GM18505 (cell line): ENCODE measurements around the gene AMPD3.

Source experiments
- ATAC-seq: cut with Tn5 transposase; IDR thresholded peaks from one replicate; pipeline ENCODE4 v1.9.1; 2021; ENCODE audit not compliant: unreplicated experiment
- POLR2A ChIP-seq: IDR thresholded peaks from 4 replicates; pipeline ENCODE4 v1.6.1; 2011; ENCODE audit warnings: borderline replicate concordance; ENCODE audit not compliant: insufficient read depth, insufficient read length; ENCODE audit errors: extremely low read depth

The AMPD3 gene

DNA sequence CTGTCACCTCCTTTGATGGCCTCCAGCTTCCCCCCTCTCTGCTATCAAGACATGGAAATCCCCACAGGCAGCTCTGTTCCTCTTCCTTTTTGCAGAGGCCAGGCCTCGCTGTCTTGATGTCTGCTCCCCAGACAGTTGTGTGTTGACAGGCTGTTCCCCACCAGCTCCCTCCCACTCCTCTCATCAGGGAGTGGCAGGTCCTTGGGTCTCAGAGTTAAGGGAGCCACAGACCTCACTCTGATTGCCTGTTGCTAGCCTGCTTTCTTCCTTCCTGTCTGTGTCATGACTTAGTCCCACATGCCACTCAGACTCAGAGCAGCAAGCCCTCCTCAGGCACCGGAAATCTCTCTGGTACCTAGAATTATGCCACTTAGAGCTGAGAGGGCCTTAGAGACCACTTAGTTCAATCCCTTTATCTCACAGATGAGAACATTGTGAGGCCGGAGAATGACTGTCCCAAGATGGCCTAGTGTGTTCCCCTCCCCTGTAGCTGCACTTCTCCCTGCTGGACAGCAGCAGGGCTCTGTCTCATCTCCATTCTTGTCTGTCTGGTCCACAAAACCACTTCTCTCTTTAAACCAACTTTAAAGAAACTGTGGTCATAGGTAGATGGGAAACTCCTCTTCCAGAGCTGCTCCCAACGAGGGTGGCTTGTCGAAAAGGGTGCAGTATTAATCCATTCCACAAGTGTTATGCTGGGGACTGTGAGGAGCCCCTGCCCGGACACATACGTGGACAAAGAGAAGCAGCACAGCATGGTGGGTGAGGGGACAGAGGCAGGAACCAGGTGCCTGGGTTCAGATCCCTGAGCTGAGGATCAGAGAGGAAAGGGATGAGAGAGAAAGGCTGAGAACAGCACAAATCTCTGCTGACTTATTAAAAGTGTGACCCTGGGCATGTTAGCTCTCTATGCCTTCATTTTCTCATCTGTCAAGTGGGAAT, 4.2 kb downstream of the AMPD3 start:
- TF ChIP-seq POLR2A, result peak; percentile 56
- peak; percentile 55 for ATAC-seq

DNA sequence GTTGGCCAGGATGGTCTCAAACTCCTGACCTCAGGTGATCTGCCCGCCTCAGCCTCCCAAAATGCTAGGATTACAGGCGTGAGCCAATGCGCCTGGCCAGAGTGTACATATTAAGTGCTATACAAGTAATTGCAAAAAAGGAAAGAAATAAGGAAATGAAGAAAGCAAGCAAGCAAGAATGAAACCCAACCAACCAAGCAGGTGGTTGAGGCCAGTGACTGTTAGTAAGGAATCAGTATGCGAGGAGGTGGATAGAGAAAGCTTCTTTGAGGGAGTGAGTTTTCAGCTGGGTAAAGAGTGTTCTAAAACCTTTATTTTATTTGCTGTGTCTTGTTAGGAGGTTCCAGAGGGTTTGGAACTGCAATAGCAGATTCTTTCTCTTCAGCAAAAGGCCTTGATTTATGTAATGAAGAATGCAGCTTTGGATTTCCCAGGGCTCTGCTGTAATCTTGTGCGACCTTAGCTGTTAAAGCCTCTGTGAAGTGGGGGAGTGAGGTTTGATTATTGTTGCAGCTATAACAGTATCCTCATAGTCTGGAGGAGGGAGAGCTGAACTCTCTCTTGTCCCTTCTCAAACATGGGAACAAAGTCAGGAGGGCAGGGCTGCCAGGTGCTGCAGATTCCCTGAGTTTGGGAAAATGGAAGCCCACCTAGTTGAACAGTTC, 5.7 kb downstream of the AMPD3 start:
- TF ChIP-seq POLR2A, result no peak
- ATAC-seq, result no peak

DNA sequence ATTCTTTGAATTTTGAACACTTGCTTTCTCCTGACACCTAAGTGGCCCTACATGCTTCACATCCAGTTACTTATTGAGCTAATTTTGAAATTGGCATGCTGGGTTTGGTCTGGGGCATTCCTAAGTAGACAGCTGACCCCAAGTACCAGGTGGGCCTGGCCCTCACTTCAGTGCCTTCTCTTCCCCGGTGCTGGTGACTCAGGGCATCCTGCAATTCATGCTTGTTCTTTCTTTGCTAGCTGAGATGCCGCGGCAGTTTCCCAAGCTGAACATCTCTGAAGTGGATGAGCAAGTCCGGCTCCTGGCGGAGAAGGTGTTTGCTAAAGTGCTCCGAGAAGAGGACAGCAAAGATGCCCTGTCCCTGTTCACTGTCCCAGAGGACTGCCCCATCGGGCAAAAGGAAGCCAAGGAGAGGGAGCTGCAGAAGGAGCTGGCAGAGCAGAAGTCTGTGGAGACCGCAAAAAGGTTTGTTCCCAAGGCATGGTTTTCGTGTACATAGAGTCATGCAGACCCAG, 6.3 kb downstream of the AMPD3 start:
- ATAC-seq, result no peak
- TF ChIP-seq POLR2A, result no peak

DNA sequence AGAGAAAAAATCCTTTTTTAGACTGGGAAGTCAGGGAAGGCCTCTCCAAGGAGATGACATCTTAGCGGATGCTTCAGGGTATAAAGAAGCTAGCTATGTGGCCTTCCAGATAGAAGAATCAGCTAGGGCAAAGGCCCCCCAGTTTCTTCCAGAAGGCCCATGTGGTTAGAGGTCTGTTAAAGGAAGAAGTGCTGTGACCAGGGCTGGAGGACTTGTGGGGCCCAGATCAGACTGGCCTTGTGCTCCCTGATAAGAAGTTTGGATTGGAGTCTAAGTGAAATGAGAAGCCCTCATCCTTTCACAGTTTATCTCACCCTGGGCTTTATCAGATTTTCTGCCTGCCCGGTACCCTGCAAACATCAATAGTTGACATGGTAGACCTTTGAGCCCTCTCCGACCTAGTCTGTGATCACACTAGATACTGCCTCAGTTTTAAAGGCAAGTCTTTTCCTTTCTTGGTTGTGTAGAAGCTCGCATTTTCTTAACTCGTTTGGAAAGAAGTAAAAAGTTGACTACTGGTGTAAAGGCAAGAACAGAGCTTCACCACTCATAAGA, 7.8 kb downstream of the AMPD3 start:
- TF ChIP-seq POLR2A, result no peak
- no peak for ATAC-seq

DNA sequence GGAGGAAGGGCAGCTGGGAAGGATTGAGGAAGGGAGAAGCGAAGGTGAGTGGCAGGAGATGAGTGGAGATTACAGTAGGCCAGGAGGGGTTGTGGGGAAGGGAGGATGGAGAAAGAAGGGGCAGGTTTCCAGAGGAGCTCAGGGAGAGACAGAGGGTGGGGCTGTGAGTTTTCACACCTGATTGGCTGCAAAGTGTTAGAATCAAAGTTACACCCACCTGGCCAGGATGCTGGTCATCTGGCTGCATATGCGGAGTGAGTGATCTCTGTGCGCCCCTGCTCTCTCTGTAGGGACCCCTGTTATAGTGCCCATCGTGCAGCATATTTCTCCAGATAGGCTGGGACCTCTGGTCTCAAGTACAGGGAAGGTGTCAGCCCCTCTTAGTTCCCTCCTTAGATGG, 18.3 kb downstream of the AMPD3 start:
- TF ChIP-seq POLR2A, result no peak
- ATAC-seq, result no peak

DNA sequence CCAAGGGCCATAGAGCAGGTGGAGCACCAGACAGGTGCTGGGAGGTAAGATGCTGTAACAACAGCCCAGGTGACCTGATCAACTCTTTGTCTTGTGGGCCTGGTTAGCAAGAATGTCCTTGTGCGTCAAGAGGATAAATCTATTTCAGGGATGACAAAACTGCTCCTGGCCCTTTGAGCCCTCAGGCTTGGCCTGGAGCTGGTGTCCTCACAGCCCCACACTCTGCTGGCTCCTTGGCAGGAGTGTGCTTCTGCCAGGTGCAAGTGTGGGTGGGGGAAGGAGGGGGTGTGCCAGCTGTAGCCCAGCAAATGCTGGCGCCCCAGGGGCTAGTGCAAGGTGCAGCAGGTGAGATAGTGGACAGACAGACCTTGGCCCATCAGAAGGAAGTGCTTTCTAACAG, 19.5 kb downstream of the AMPD3 start:
- TF ChIP-seq POLR2A, result no peak
- no peak for ATAC-seq

DNA sequence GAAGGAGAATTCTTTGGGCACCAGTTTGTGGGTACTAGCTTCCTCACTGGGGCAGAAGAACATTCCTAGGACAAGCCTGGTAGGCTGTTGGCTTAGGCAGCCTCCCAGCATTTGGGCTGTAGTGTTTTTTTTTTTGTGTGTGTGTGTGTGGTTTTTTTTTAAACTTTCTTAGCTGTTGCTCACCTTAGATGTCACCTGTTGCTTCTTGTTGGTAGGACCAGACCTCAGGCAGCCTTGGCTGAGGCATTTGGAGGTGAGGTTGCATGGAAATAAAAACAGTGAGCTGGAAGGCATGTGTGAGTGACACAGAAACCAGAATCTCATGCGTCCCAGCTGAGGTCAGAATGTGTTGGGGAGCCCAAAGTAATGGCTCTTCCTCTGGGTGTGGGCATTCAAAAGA, 21.3 kb downstream of the AMPD3 start:
- TF ChIP-seq POLR2A, result no peak

DNA sequence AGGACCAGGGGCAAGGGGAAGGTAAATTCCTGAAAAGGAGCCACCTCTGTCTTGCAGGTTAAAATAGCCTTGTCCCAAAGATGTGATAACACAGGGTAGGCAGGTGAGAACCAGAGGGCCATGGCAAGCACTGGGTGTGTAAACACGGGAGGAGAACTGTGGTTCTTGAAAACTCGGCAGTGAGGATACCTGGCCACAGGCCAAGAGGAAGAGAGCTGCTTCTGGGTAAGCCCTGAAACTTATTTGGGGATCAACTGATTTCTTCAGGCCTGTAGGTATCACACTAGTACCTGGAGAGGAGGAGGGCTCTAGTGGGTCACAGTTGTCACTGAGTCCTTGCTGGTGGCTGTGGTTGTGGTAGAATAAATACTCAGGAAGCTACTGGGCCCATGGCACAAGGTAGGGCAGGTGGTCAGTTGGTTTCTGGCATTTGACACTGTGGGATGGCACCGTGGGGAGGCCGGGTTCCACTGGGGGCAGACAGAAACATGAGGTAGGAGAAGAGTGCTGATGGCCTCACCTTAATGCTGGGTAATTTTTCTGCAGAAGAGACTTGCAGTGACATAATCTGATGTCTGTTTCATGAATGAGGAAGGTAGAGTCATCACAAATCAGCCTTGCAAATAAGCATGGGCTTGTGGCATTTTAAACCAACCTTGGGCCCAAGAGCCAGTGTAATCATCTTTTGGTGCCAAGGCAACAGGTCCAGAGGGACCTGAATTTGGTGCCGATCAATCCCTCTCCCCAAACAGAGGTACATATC, 22.0 kb downstream of the AMPD3 start:
- TF ChIP-seq POLR2A, result no peak
- ATAC-seq, result no peak

More for the DNA sequence above, 21.3 kb downstream of the AMPD3 start:
- no peak for ATAC-seq

DNA sequence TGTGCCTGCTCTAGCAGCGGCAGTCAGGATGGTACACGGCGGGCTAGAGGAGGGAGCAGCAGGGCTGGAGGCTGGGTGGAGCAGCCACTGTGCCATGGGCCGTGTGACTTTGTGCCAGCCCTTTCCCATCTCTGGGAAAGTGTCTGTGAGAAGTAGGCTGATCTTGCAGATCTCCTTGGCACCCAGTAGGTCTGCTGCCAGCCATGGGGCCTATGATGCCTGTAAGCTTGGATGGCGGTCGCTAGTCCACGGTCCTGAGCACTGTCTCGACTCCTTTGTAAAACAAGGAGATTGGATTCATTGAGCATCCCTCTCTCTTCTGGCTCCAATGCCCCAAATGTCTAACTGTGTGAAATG, 22.6 kb downstream of the AMPD3 start:
- ATAC-seq, result no peak
- TF ChIP-seq POLR2A, result no peak

DNA sequence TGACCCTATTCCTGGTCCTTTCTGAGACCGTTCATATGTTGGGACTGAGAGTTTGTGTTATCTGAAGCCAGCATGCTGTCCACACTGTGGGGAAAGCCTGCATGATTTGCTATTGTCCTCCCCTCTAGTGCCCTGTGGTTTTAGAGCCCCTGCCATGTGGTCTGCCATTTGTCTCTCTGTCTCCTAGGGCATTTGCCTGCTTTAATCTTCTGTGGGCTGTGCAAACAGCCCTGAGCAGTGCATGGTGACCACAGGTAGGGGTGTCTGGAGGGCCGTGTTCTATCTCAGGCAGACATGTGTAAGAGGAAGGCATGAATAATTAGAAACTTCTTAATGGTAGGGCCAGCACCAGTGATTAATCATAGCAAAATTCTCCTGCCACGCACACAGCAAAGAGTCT, 23.0 kb downstream of the AMPD3 start:
- ATAC-seq, result no peak

DNA sequence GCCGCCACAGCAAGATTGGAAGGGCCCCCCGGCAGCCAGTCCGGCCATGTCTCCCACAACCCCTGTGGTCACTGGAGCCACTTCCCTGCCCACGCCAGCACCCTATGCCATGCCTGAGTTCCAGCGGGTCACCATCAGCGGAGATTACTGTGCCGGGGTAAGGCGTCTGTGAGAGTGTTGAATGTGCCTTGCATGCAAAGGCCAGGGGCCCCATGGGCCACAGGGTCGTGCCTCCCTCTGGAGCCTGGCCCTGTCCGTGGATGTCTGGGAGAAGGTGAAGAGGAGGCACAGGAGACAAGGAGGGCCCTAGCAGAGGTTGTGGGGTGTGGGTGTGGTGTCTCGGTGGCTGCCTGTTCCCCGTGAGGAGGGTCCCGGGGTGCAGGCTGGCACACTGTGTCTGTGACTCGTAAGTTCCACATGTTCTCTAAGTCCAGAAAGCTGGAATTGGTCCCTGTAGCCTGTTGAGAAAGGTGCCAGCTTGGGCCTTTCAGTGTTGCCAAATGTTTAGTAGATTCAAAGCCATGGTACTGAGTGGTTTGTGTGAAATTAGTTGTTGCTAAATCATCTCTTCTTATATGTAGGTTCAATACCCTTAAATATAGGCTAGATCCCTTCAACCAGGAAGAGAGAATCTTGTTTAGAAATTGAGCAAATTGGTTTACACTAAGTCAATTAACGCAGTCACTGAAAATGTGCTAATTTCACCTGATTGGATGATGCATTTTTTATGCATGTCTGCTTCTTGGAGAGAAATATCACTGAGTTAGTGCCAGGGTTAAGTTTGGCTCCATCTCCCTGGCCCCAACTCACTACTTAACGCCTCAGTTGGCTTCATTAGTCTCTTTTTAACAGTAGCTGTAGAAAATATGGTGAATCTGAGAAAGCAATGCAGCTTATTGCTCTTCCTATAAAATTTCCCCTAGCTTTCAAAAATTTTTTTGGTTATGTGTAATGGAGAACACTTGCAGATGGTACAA, 23.8 kb downstream of the AMPD3 start:
- no peak for ATAC-seq

More for the DNA sequence above, 23.0 kb downstream of the AMPD3 start:
- no peak for TF ChIP-seq POLR2A

DNA sequence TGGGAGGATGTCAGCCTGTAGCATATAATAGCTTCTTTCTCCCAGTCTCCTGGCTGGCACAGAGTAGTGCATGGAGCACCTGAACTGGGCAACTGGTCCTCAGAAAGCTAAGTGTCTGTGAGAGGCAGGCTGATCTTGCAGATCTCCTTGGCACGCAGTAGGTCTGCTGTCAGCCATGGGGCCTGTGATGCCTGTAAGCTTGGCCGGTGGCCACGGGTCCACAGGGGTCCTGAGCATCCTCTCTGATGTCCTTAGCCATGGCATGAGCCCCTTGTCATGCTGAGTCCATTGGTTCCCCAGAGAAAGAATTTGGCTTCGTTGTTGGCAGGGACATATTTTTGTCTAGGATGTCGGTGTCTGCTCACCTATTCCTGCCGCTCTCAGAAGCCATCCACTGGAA, 25.0 kb downstream of the AMPD3 start:
- TF ChIP-seq POLR2A, result no peak
- no peak for ATAC-seq

More for the DNA sequence above, 23.8 kb downstream of the AMPD3 start:
- TF ChIP-seq POLR2A, result no peak
